Parathyroid adenoma (tissue), 2 donors: ENCODE data around the gene ADM2.
"Not testable (repeated sequence)": the region's sequence is repeated elsewhere in the genome, so short reads cannot be mapped to it uniquely, and the experiment has no call there.

ENCODE experiments used
- H2AFZ ChIP-seq: fragments of 300-600 bp; sonication (generic); one replicate; pipeline ENCODE4 v1.7.0; 2017; ENCODE audit warnings: antibody characterized with exemption, mild to moderate bottlenecking
- H3K27ac ChIP-seq: fragments of 300-600 bp; sonication (generic); one replicate; pipeline ENCODE4 v1.7.0; 2017
- H3K27me3 ChIP-seq: fragments of 300-600 bp; sonication (generic); one replicate; pipeline ENCODE4 v1.7.0; 2017; ENCODE audit warnings: low read length; ENCODE audit not compliant: control insufficient read depth, insufficient read depth
- H3K36me3 ChIP-seq: fragments of 300-600 bp; sonication (generic); one replicate; pipeline ENCODE4 v1.7.0; 2017; ENCODE audit warnings: low read length; ENCODE audit not compliant: control insufficient read depth, insufficient read depth
- H3K4me1 ChIP-seq: fragments of 300-600 bp; sonication (generic); one replicate; pipeline ENCODE4 v1.7.0; 2017; ENCODE audit warnings: control low read depth
- H3K4me2 ChIP-seq: fragments of 300-600 bp; sonication (generic); one replicate; pipeline ENCODE4 v1.7.0; 2017; ENCODE audit warnings: low read length
- H3K4me3 ChIP-seq: fragments of 300-600 bp; sonication (generic); one replicate; pipeline ENCODE4 v1.7.0; 2017; ENCODE audit warnings: low read depth, low read length
- H3K79me2 ChIP-seq: fragments of 300-600 bp; sonication (generic); one replicate; pipeline ENCODE4 v1.7.0; 2017; ENCODE audit warnings: control low read depth
- H3K9ac ChIP-seq: fragments of 300-600 bp; sonication (generic); one replicate; pipeline ENCODE4 v1.7.0; 2017; ENCODE audit warnings: mild to moderate bottlenecking
- H3K9me3 ChIP-seq: fragments of 300-600 bp; sonication (generic); one replicate; pipeline ENCODE4 v1.7.0; 2017; ENCODE audit warnings: low read length; ENCODE audit not compliant: control insufficient read depth
- TF ChIP-seq, protein P1 (sequence below): fragments of 300-600 bp; sonication (generic); IDR thresholded peaks from one replicate; pipeline ENCODE4 v1.7.0; 2017; ENCODE audit warnings: antibody characterized with exemption, mild to moderate bottlenecking
- donor health status: primary hyperparathyroidism.

Gene ADM2, protein sequence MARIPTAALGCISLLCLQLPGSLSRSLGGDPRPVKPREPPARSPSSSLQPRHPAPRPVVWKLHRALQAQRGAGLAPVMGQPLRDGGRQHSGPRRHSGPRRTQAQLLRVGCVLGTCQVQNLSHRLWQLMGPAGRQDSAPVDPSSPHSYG

DNA sequence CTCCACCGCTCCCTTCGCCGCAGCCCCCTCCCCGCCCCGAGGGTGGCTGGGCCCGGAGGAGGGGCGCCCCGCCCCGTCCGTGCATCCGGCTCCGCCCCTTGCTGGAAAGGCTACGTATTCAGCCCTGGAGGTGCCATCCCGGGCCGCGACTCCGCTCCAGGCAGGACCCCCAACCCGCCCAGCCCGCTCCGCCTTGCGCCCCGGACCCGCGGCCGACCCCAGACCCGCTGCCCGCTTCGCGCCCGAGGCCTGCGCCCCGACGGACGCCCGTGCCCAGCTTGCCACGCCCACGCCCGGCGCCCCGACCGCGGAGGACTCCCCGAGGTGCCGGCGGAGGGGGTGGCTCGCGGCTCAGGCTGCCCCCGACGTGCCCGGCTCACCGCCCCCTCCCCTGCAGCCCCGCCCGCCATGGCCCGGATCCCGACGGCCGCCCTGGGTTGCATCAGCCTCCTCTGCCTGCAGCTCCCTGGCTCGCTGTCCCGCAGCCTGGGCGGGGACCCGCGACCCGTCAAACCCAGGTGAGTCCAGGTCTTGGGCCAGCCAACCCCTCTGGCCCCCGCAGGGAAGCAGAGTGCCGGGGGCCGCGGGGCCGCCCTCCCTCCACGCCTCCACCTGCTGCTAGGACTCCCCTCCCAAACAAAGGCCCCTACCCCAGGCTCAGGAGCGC lies at the start of gene ADM2:
ADM2 (plus strand) TSS at position 104 of the 667 bp plus-strand sequence; CDS start at position 409, 305 bp downstream.
- no peaks in the 10 kb centered on the region for H3K79me2 ChIP-seq
- peak within 1 kb of the TSS; percentile 28 for H2AFZ ChIP-seq
- H3K9ac ChIP-seq = no peak within 1 kb of the TSS
- H3K9me3 ChIP-seq = no peaks in the 10 kb centered on the region
- TF ChIP-seq, protein P1, sequence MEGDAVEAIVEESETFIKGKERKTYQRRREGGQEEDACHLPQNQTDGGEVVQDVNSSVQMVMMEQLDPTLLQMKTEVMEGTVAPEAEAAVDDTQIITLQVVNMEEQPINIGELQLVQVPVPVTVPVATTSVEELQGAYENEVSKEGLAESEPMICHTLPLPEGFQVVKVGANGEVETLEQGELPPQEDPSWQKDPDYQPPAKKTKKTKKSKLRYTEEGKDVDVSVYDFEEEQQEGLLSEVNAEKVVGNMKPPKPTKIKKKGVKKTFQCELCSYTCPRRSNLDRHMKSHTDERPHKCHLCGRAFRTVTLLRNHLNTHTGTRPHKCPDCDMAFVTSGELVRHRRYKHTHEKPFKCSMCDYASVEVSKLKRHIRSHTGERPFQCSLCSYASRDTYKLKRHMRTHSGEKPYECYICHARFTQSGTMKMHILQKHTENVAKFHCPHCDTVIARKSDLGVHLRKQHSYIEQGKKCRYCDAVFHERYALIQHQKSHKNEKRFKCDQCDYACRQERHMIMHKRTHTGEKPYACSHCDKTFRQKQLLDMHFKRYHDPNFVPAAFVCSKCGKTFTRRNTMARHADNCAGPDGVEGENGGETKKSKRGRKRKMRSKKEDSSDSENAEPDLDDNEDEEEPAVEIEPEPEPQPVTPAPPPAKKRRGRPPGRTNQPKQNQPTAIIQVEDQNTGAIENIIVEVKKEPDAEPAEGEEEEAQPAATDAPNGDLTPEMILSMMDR = no peak
- no peak within 1 kb of the TSS for H3K4me2 ChIP-seq
- no peaks in the 10 kb centered on the region for H3K27me3 ChIP-seq
- no peak within 1 kb of the TSS for H3K4me3 ChIP-seq
- no peaks in the 10 kb centered on the region for H3K4me1 ChIP-seq
- no peak within 1 kb of the TSS for H3K27ac ChIP-seq
- no peaks in the 10 kb centered on the region for H3K36me3 ChIP-seq

DNA sequence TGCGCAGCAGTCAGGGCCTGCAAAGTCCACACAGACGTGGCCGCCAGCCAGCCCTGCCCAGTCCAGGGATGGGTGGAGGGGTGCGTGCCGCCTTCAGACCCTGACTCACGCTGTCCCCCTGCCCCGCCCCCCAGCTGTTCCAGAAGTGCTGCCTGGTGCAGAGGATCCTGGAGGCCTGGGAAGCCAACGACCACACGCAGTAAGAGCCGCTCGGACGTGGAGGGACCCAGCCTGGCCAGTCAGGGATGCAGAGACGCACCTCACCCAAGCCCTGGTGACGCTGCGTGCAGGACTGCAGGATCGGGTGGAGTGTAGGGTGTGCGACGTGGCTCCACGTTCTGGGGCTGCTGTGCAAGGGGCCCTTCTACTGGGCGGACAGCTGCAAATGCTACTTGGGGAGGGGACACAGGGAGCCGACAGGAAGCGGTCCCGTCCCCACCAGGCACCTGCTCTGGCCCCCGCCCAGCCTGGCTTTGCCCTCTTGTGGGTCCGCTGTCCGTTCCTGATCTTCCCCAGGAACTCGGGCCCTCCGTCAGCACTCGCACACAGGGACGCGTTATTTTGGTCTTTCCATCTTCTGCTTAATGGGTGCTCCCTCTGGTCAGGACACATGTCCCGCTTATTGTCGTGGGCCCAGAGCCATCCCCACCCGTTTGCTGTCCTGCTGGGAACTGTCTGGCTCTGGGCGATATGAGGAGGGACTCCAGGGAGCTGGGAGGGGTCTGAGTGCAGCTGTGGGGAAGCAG lies 49.0 kb upstream of the ADM2 start:
- Histone ChIP-seq H3K4me2 (no peak overlapping the region), H2AFZ (no peak overlapping the region), H3K27ac (no peak overlapping the region), H3K9ac (no peak overlapping the region), H3K9me3 (no peaks in the 10 kb centered on the region), H3K36me3 (no peaks in the 10 kb centered on the region), H3K79me2 (no peaks in the 10 kb centered on the region), H3K4me1 (no peaks in the 10 kb centered on the region), H3K27me3 (no peaks in the 10 kb centered on the region), H3K4me3 (no peak overlapping the region)
- TF ChIP-seq, protein P1 = no peak

DNA sequence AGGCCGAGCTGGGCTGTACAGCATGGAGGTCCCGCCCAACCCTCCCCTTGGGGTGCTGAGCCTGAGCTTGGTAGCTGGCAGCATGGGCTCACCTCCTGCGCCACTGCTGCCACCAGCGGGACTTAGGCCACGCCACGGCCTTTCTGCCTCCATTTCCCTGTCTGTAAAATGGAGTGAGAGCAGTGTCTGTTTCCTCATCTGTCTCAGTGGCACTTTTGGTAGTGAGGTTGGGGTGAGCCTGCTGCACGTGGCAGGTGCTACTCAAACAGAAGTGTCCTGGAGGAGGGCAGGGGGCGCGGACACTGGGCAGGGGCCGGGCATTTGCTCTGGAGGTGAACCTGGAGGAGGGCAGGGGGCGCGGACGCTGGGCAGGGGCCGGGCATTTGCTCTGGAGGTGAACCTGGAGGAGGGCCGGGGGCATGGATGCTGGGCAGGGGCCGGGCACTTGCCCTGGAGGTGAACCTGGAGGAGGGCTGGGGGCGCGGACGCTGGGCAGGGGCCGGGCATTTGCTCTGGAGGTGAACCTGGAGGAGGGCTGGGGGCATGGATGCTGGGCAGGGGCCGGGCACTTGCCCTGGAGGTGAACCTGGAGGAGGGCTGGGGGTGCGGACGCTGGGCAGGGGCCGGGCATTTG lies 48.3 kb upstream of the ADM2 start:
- H2AFZ ChIP-seq, H3K36me3 ChIP-seq, H3K27me3 ChIP-seq, H3K9ac ChIP-seq, H3K4me2 ChIP-seq, H3K27ac ChIP-seq, H3K4me1 ChIP-seq, H3K4me3 ChIP-seq, H3K79me2 ChIP-seq, H3K9me3 ChIP-seq: not testable (repeated sequence)

DNA sequence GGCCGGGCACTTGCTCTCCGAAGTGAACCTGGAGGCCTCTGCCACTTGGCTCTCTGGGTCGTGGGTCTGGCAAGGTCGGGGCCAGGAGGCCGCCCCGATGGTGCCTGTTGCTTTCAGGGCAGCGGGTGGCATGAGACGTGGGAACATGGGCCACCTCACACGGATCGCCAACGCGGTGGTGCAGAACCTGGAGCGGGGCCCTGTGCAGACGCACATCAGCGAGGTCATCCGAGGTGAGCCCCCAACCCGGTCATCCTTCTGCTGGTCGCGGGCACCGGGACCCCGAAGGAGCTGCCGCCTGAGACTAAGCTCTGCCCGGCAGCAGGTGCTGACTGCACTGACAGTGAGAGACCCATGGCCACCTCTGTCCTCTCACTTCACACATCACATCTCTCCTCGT lies 46.5 kb upstream of the ADM2 start:
- no peak overlapping the region for H3K9ac ChIP-seq
- H3K4me1 ChIP-seq = no peaks in the 10 kb centered on the region
- no peak overlapping the region for H3K27ac ChIP-seq
- TF ChIP-seq, protein P1 = no peak
- H3K79me2 ChIP-seq = no peaks in the 10 kb centered on the region
- H3K36me3 ChIP-seq = no peaks in the 10 kb centered on the region
- H3K4me2 ChIP-seq = no peak overlapping the region
- H3K9me3 ChIP-seq = no peaks in the 10 kb centered on the region
- no peak overlapping the region for H3K4me3 ChIP-seq
- no peak overlapping the region for H2AFZ ChIP-seq
- H3K27me3 ChIP-seq = no peaks in the 10 kb centered on the region

DNA sequence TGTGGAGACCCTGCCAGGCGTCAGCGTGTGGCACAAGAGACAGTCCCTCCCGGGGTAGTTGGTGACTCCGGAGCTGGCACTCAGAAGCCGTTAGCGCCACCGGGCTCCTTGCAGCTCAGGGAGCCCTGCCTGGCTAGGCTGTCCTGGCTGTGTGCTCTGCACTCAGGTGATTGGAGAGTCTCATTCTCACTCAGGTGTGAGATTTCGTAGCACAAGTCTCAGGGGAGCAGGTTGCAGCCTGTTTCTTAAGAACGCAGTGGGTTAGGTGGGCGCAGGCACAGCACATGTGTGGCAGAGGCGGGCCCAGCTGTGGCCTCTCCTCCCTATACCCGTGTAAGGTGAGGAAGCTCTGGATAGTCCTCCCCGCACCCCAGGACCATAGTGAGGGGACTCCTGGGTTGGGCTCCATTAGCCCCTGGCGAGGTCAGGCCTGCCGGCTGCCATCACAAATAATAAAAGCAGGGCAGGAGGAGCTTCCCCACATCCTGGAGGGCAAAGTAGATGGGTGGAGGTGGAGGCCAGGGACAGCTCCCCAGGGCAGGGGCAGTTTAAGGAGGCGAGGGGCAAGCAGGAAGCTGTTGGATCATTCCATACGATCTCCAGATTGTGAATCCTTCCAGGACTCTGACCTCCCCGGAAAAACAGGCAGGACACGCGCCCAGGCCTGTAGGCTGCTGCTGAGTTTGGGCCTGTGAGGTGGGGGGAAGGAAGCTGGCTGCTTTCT lies 45.9 kb upstream of the ADM2 start:
- no peaks in the 10 kb centered on the region for H3K4me1 ChIP-seq
- no peak overlapping the region for H2AFZ ChIP-seq
- TF ChIP-seq, protein P1 = no peak
- H3K9me3 ChIP-seq = no peaks in the 10 kb centered on the region
- no peak overlapping the region for H3K4me2 ChIP-seq
- no peaks in the 10 kb centered on the region for H3K79me2 ChIP-seq
- no peak overlapping the region for H3K9ac ChIP-seq
- no peaks in the 10 kb centered on the region for H3K27me3 ChIP-seq
- no peak overlapping the region for H3K27ac ChIP-seq
- H3K36me3 ChIP-seq = no peaks in the 10 kb centered on the region
- H3K4me3 ChIP-seq = no peak overlapping the region
